ENCODE measurements around the gene HEXIM2.

Gene HEXIM2

GRCh38 chr17:45145035-45145389 is 16.7 kb upstream of the HEXIM2 start:
- no peak for DNase-seq

- no peak for DNase-seq
Observed at GRCh38 chr17:45146166-45146565, 15.5 kb upstream of the HEXIM2 start.

GRCh38 chr17:45146592-45146889 is 15.1 kb upstream of the HEXIM2 start:
- DNase-seq, result no peak

- DNase-seq, result peak; percentile 53 to 59
Observed at GRCh38 chr17:45146890-45147580, 14.6 kb upstream of the HEXIM2 start.

- DNase-seq, result peak; percentile 85 to 90
Observed at GRCh38 chr17:45147581-45148182, 14.0 kb upstream of the HEXIM2 start.

GRCh38 chr17:45148183-45149036 is 13.3 kb upstream of the HEXIM2 start, which contains the start of gene HEXIM1:
Gene HEXIM1 (plus strand): TSS chr17:45148475. CDS start chr17:45149191, 716 bp downstream.
- peak; percentile 99 to 100 for DNase-seq

- DNase-seq, result peak; percentile 55 to 72
Observed at GRCh38 chr17:45149037-45149668, 12.5 kb upstream of the HEXIM2 start.

- DNase-seq, result peak; percentile 32 to 55
Observed at GRCh38 chr17:45149669-45150664, 11.7 kb upstream of the HEXIM2 start.

- DNase-seq, result peak; percentile 40 to 49
Observed at GRCh38 chr17:45150911-45151809, 10.5 kb upstream of the HEXIM2 start.

GRCh38 chr17:45155029-45155428 is 6.6 kb upstream of the HEXIM2 start:
- no peak for DNase-seq

GRCh38 chr17:45155483-45155882 is 6.2 kb upstream of the HEXIM2 start:
- no peak for DNase-seq

GRCh38 chr17:45156242-45156641 is 5.4 kb upstream of the HEXIM2 start:
- no peak for DNase-seq

- DNase-seq, result peak; percentile 51
Observed at GRCh38 chr17:45160447-45161287, 1.0 kb upstream of the HEXIM2 start.

GRCh38 chr17:45162025-45162687 is 481 bp downstream of the HEXIM2 start:
- DNase-seq, result no peak

- DNase-seq, result no peak
Observed at GRCh38 chr17:45164734-45165269, 3.1 kb downstream of the HEXIM2 start.

GRCh38 chr17:45168991-45169752 is 7.5 kb downstream of the HEXIM2 start:
- no peak for DNase-seq

- no peak for DNase-seq
Observed at GRCh38 chr17:45170280-45170930, 8.7 kb downstream of the HEXIM2 start.

- DNase-seq, result peak; percentile 59 to 61
Observed at GRCh38 chr17:45170931-45171337, 9.3 kb downstream of the HEXIM2 start.

Measured in inflammatory macrophage treated with lipopolysaccharide for 1 hour (primary cell).